Panc1 (cell line): ENCODE results near the gene FUOM.

ENCODE experiments used
- POLR2AphosphoS5 ChIP-seq: IDR thresholded peaks from 2 replicates; pipeline ENCODE4 v1.6.1; 2012; ENCODE audit warnings: mild to moderate bottlenecking, low read depth, low read length, moderate library complexity
- TCF7L2 ChIP-seq: IDR thresholded peaks from 2 replicates; pipeline ENCODE4 v1.6.1; 2011; ENCODE audit warnings: mild to moderate bottlenecking, low read depth, low read length, inconsistent platforms
- TF ChIP-seq, protein P1 (sequence below): fragments of 450-650 bp; IDR thresholded peaks from 2 replicates; pipeline ENCODE4 v1.5.1; 2017; ENCODE audit warnings: mild to moderate bottlenecking
- TF ChIP-seq, protein P2 (sequence below), 2 experiments: IDR thresholded peaks; 2 replicates each; pipeline ENCODE4 v1.6.1; 2011 to 2012; ENCODE audit warnings: low read depth in 2 of 2, control low read depth in 1 of 2, low read length in 1 of 2, mild to moderate bottlenecking in 1 of 2, moderate library complexity in 1 of 2; ENCODE audit not compliant: insufficient read depth in 1 of 2

DNA sequence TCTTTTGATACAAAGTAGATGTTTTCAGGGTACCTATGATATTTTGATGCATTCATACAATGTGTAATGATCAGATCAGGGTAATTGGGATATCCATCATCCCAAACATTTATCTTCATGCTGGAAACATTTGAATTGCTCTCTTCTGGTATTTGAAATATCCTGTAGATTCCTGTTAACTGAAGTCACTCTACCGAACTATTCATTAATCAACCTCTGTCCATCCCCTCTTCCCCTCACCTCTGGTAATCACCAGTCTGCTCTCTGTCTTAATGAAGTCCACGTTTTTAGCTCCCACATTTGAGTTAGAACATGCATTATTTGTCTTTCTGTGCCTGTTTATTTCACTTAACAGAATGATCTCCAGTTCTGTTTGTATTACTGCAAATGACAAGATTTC is 47.5 kb upstream of the FUOM start:
- TF ChIP-seq, protein P1, sequence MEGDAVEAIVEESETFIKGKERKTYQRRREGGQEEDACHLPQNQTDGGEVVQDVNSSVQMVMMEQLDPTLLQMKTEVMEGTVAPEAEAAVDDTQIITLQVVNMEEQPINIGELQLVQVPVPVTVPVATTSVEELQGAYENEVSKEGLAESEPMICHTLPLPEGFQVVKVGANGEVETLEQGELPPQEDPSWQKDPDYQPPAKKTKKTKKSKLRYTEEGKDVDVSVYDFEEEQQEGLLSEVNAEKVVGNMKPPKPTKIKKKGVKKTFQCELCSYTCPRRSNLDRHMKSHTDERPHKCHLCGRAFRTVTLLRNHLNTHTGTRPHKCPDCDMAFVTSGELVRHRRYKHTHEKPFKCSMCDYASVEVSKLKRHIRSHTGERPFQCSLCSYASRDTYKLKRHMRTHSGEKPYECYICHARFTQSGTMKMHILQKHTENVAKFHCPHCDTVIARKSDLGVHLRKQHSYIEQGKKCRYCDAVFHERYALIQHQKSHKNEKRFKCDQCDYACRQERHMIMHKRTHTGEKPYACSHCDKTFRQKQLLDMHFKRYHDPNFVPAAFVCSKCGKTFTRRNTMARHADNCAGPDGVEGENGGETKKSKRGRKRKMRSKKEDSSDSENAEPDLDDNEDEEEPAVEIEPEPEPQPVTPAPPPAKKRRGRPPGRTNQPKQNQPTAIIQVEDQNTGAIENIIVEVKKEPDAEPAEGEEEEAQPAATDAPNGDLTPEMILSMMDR: no peak
- TF ChIP-seq TCF7L2 (no peak), POLR2AphosphoS5 (no peak)
- TF ChIP-seq, protein P2, sequence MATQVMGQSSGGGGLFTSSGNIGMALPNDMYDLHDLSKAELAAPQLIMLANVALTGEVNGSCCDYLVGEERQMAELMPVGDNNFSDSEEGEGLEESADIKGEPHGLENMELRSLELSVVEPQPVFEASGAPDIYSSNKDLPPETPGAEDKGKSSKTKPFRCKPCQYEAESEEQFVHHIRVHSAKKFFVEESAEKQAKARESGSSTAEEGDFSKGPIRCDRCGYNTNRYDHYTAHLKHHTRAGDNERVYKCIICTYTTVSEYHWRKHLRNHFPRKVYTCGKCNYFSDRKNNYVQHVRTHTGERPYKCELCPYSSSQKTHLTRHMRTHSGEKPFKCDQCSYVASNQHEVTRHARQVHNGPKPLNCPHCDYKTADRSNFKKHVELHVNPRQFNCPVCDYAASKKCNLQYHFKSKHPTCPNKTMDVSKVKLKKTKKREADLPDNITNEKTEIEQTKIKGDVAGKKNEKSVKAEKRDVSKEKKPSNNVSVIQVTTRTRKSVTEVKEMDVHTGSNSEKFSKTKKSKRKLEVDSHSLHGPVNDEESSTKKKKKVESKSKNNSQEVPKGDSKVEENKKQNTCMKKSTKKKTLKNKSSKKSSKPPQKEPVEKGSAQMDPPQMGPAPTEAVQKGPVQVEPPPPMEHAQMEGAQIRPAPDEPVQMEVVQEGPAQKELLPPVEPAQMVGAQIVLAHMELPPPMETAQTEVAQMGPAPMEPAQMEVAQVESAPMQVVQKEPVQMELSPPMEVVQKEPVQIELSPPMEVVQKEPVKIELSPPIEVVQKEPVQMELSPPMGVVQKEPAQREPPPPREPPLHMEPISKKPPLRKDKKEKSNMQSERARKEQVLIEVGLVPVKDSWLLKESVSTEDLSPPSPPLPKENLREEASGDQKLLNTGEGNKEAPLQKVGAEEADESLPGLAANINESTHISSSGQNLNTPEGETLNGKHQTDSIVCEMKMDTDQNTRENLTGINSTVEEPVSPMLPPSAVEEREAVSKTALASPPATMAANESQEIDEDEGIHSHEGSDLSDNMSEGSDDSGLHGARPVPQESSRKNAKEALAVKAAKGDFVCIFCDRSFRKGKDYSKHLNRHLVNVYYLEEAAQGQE (IDR thresholded peaks at IDR 0.05; ENCODE audit: insufficient read depth in 1 of 2, low read depth in 2 of 2, low read length in 1 of 2): no peak
